H1 (cell line): Measurements from ENCODE around the gene ABHD8. TPM values are rescaled to one million over a fixed set of nuclear protein-coding genes. Genes with fewer than 3 reads are reported as not detected.

Experiments
- ASH2L ChIP-seq: fragments of 200-600, 300-600 bp; sonication (generic); IDR thresholded peaks from one replicate; pipeline ENCODE4 v1.7.1; 2017; ENCODE audit warnings: low read length
- ATF2 ChIP-seq: IDR thresholded peaks from 2 replicates; pipeline ENCODE4 v1.6.1; 2012; ENCODE audit warnings: low read length, inconsistent platforms
- ATF3 ChIP-seq: IDR thresholded peaks from 2 replicates; pipeline ENCODE4 v1.6.1; 2011; ENCODE audit warnings: low read depth, mild to moderate bottlenecking, low read length; ENCODE audit not compliant: insufficient read depth
- BRCA1 ChIP-seq: IDR thresholded peaks from 2 replicates; pipeline ENCODE4 v1.6.1; 2012; ENCODE audit warnings: low read depth, low read length, improper control_type of control experiment
- CHD2 ChIP-seq: IDR thresholded peaks from 2 replicates; pipeline ENCODE4 v1.6.1; 2012; ENCODE audit warnings: low read length, improper control_type of control experiment
- EGR1 ChIP-seq: IDR thresholded peaks from 2 replicates; pipeline ENCODE4 v1.6.1; 2011; ENCODE audit warnings: low read depth, low read length, borderline replicate concordance
- EZH2 ChIP-seq: fragments of 200-600 bp; sonication (generic); IDR thresholded peaks from 2 replicates; pipeline ENCODE4 v1.7.1; 2012; ENCODE audit warnings: low read depth, mild to moderate bottlenecking, moderate library complexity, low read length, inconsistent platforms; ENCODE audit not compliant: severe bottlenecking
- HDAC2 ChIP-seq, 2 experiments: fragments of 300-600 bp in 1 of 2; sonication (generic) in 1 of 2; IDR thresholded peaks; 2 replicates each; pipeline ENCODE4 v1.6.1; 2011 to 2012; ENCODE audit warnings: low read depth in 2 of 2, low read length in 2 of 2, mild to moderate bottlenecking in 2 of 2, moderate library complexity in 2 of 2, borderline replicate concordance in 1 of 2, inconsistent platforms in 1 of 2
- JUND ChIP-seq: IDR thresholded peaks from 2 replicates; pipeline ENCODE4 v1.6.1; 2011; ENCODE audit warnings: mild to moderate bottlenecking, improper control_type of control experiment, low read length
- KDM5A ChIP-seq: fragments of 200-600 bp; IDR thresholded peaks from 2 replicates; pipeline ENCODE4 v1.7.1; 2012; ENCODE audit warnings: mild to moderate bottlenecking, low read length, inconsistent platforms, mixed read lengths
- MAFK ChIP-seq: IDR thresholded peaks from 2 replicates; pipeline ENCODE4 v1.6.1; 2012; ENCODE audit warnings: low read depth, mild to moderate bottlenecking, improper control_type of control experiment, low read length
- MAX ChIP-seq: IDR thresholded peaks from 2 replicates; pipeline ENCODE4 v1.6.1; 2012; ENCODE audit warnings: inconsistent platforms
- POLR2A ChIP-seq, 2 experiments: IDR thresholded peaks; 1 replicate in 1 of 2; 2 replicates in 1 of 2; pipeline ENCODE4 v1.6.1; 2011; ENCODE audit warnings: low read depth in 2 of 2, low read length in 2 of 2, mild to moderate bottlenecking in 2 of 2; ENCODE audit errors: control extremely low read depth in 1 of 2
- RAD21 ChIP-seq, 2 experiments: IDR thresholded peaks in 1 of 2; conservative IDR thresholded peaks in 1 of 2; 2 replicates each; pipeline ENCODE4 v1.6.1; 2011; ENCODE audit warnings: low read depth in 2 of 2, low read length in 2 of 2, improper control_type of control experiment in 1 of 2, inconsistent platforms in 1 of 2, mild to moderate bottlenecking in 1 of 2, moderate library complexity in 1 of 2
- RNF2 ChIP-seq: fragments of 200-900, 300-1000 bp; sonication (generic); IDR thresholded peaks from 2 replicates; pipeline ENCODE4 v1.7.1; 2016; ENCODE audit warnings: borderline replicate concordance, low read depth, mild to moderate bottlenecking, antibody characterized with exemption, low read length; ENCODE audit not compliant: poor library complexity, severe bottlenecking; ENCODE audit errors: missing control alignments
- SAP30 ChIP-seq: fragments of 300-600 bp; sonication (generic); IDR thresholded peaks from 2 replicates; pipeline ENCODE4 v1.7.1; 2012; ENCODE audit warnings: low read length, moderate library complexity, mild to moderate bottlenecking, inconsistent platforms; ENCODE audit not compliant: insufficient read depth, insufficient replicate concordance
- SIRT6 ChIP-seq: IDR thresholded peaks from one replicate; pipeline ENCODE4 v1.7.1; 2012; ENCODE audit warnings: low read length, inconsistent platforms
- SRF ChIP-seq: IDR thresholded peaks from 2 replicates; pipeline ENCODE4 v1.6.1; 2011; ENCODE audit warnings: mild to moderate bottlenecking, low read depth, low read length, moderate library complexity
- SUZ12 ChIP-seq: fragments of 200-600 bp; sonication (generic); IDR thresholded peaks from 2 replicates; pipeline ENCODE4 v1.6.1; 2012; ENCODE audit warnings: mild to moderate bottlenecking, inconsistent platforms, low read length, moderate library complexity, mixed read lengths
- TAF1 ChIP-seq: IDR thresholded peaks from 2 replicates; pipeline ENCODE4 v1.6.1; 2011; ENCODE audit warnings: mild to moderate bottlenecking, low read depth, low read length
- TBP ChIP-seq: IDR thresholded peaks from 2 replicates; pipeline ENCODE4 v1.6.1; 2011; ENCODE audit warnings: low read depth, low read length, improper control_type of control experiment
- polyA plus RNA-seq, 7 experiments: library from polyadenylated mRNA; depleted of rRNA in 3 of 7; stranded (reverse) in 5 of 7; unstranded in 2 of 7; fragments of >200 nt in 5 of 7; fragments of 200-250 nt in 2 of 7; gene quantifications; 1 replicate in 5 of 7; 2 replicates in 1 of 7; 4 replicates in 1 of 7; pipeline versions ENCODE4 v1.2.1 to v1.2.3, GENCODE V29; 2011 to 2013; ENCODE audit warnings: missing spikeins in 2 of 7, mixed read lengths in 2 of 7
- total RNA-seq: library from RNA; stranded (reverse); fragmentation: NEBNext Ultra II Directional; extraction: Animal tissue kit (Norgen Biotek cat#: 25700); gene quantifications from 2 replicates; pipeline ENCODE4 v1.2.1, GENCODE V29; 2021

ABHD8 gene
- total and polyA plus RNA-seq, 2 of the 8 experiments (the other 6 are each of a cell fraction or from before 2014, with no cell fraction given): 11.3 to 18.7 TPM

- TF ChIP-seq HDAC2 (IDR thresholded peaks at IDR 0.05; ENCODE audit: borderline replicate concordance in 1 of 2, low read depth in 2 of 2, low read length in 2 of 2) (0 out of 4 replicates have a peak, but pooled peaks of 1 of the 2 experiments have one; percentile 60), EGR1 (no peak), SUZ12 (no peak), CHD2 (peak; percentile 41; the same call in 1 of the 2 replicates), RAD21 (IDR thresholded peaks at IDR 0.05 in 1 of 2, conservative IDR thresholded peaks at IDR 0.05 in 1 of 2; ENCODE audit: low read depth in 2 of 2, low read length in 2 of 2) (peak; percentile 47 to 63), SAP30 (peak; percentile 74), ASH2L (no peak), MAFK (no peak), MAX (peak; percentile 85), ATF2 (no peak), JUND (no peak), SIRT6 (no peak), TAF1 (peak; percentile 74; the same call in 1 of the 2 replicates), ATF3 (no peak), BRCA1 (no peak), TBP (peak; percentile 85), SRF (0 out of 2 replicates have a peak, but pooled peaks have one; percentile 30), POLR2A (IDR thresholded peaks at IDR 0.05; ENCODE audit: control extremely low read depth in 1 of 2, low read depth in 2 of 2, low read length in 2 of 2) (peak; percentile 19 to 66), EZH2 (no peak), KDM5A (no peak), RNF2 (no peak)
Observed at GRCh38 chr19:17305517-17306284, 2.5 kb upstream of the ABHD8 start, which contains the start of gene MRPL34 (continued).
